Stimulated activated effector memory CD8-positive, alpha-beta T cell treated with anti-CD3 and anti-CD28 coated beads, Interleukin-12 subunit alpha, Interleukin-12 subunit beta, amount 100 ng/mL, for 72 hours (primary cell): Measurements from ENCODE around the gene ALDH2.

ENCODE experiments used
- ATAC-seq: fragments of 150-1000 bp; cut with Tn5 transposase; 2 replicates; pipeline ENCODE4 v1.10.0; 2021
- DNase-seq, 2 donors: peaks; one replicate each; pipeline ENCODE4 v3.0.0; 2021 to 2022; ENCODE audit warnings: low spot score in 2 of 2
- H3K27ac Mint-ChIP-seq: one replicate; pipeline ENCODE4 v1.8.0; 2022; ENCODE audit warnings: mild to moderate bottlenecking, mixed read lengths
- H3K36me3 Mint-ChIP-seq: one replicate; pipeline ENCODE4 v1.8.0; 2022; ENCODE audit warnings: mild to moderate bottlenecking, mixed read lengths
- H3K4me1 Mint-ChIP-seq: one replicate; pipeline ENCODE4 v1.8.0; 2022; ENCODE audit warnings: mixed read lengths
- H3K4me3 Mint-ChIP-seq: one replicate; pipeline ENCODE4 v1.8.0; 2022; ENCODE audit warnings: mild to moderate bottlenecking, mixed read lengths
- H3K9me3 Mint-ChIP-seq: one replicate; pipeline ENCODE4 v1.8.0; 2022; ENCODE audit warnings: mixed read lengths

The ALDH2 gene

DNA sequence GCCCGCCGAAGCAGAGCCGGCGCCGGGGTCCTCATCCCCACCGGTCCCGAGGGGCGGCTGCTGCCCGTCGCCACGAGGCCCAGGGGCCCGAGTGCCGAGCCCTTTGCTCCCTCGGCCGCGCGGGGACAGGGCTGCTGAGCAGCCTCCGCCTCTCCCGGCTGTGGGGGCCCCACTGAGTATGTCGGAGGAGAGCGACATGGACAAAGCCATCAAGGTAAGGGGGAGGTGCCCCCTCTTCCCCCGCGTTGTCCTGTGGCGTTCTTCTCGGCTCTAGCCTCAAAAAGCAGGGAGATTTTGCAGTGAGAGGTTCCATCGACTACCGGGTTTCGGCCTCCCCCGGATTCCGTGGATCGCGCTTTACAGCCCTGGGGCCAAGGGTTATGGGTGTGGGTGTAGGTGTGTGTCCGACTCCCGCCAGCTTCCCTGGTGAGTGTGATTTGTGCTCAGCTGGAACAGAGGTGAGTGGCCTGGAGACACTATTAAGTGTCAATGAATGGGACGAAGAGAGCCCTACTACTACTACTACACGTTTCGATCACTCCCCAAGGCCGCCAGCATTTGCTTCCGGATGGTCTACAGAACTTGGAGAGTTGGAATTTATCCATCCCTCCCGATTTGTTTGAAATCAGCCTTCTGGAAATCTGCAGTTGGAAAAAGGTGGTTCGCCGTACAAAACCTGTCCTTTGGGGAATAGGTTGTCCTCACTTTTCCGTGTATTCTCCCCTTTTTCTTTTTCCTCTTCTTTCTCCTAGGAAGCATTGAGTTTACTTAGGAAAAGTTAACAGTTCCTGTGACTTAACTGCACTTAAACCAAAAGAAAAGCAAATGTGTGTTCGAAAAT is 76.0 kb downstream of the ALDH2 start:
- DNase-seq (peak in 1 of 2 donors; percentile 74), ATAC-seq (peak; percentile 43)
- Mint-ChIP-seq H3K9me3 (no peaks in the 10 kb centered on the region), H3K27ac (peak overlapping the region; percentile 98), H3K36me3 (peaks cover 70% of the 10 kb centered on the region), H3K4me3 (peak overlapping the region; percentile 81), H3K4me1 (peaks cover 45% of the 10 kb centered on the region)

DNA sequence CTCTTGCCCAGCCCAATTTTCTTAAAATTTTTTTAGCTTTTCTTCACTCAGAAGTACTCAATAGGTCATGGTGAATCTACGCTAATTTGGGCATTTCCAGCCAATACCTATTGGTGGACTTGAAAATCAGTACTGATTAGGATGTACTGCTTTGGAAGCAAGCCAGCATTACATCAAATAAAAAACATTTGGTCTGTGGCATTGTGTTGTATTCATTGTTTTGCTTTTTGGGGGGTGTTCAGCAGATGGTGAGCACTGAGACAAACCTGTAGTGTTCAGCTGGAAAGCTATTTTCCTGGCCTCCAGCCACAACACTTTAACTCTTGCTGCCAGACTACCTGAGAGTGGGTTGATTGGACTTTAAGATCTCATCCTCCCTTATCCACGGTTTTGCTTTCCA is 79.3 kb downstream of the ALDH2 start:
- no peak for DNase-seq
- Mint-ChIP-seq H3K27ac (no peak overlapping the region), H3K4me3 (no peak overlapping the region), H3K36me3 (peaks cover 77% of the 10 kb centered on the region), H3K9me3 (no peaks in the 10 kb centered on the region), H3K4me1 (peaks cover 33% of the 10 kb centered on the region)
- no peak for ATAC-seq

DNA sequence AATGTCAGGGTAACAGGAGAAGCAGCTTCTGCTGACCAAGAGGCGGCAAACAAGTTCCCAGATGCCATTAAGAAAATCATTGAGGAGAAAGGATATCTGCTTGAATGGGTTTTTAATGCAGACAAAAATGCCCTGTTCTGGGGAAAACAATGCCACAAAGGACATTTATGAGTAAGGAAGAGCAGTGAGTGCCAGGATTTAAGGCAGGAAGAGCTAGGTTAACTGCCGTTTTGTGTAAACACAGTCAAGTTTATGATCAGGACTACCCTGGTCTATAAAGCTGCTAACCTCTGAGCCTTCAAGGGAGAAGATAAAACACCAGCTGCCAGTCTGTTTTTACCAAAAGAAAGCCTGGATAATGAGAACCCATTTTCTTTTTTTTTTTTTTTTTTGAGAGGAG is 83.8 kb downstream of the ALDH2 start:
- no peak for ATAC-seq
- Mint-ChIP-seq H3K36me3 (peaks cover 61% of the 10 kb centered on the region), H3K4me3 (no peak overlapping the region), H3K27ac (no peak overlapping the region), H3K4me1 (peaks cover 25% of the 10 kb centered on the region), H3K9me3 (no peaks in the 10 kb centered on the region)
- DNase-seq, result no peak

DNA sequence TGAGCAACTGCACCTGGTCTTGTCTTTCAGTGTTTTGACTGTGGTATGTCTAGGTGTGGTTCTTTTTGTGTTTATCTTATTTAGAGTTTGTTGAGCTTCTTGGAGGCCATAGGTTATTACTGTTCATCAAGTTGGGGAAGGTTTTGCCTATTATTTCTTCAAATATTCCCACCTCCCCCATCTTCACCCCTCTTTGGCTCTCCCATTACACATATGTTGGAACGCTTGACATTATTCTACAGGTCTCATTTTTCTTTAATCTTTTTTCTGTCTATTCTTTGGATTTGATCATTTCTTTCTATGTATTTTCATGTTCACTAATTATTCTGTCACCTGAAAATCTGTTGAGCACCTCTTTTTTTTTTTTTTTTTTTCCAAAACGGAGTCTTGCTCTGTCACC is 91.5 kb downstream of the ALDH2 start:
- H3K9me3 Mint-ChIP-seq, result no peaks in the 10 kb centered on the region
- peak overlapping the region; percentile 7 for H3K27ac Mint-ChIP-seq
- DNase-seq, result no peak
- no peak for ATAC-seq
- H3K4me3 Mint-ChIP-seq, result no peak overlapping the region
- peaks cover 24% of the 10 kb centered on the region for H3K4me1 Mint-ChIP-seq
- H3K36me3 Mint-ChIP-seq, result peaks cover 41% of the 10 kb centered on the region

DNA sequence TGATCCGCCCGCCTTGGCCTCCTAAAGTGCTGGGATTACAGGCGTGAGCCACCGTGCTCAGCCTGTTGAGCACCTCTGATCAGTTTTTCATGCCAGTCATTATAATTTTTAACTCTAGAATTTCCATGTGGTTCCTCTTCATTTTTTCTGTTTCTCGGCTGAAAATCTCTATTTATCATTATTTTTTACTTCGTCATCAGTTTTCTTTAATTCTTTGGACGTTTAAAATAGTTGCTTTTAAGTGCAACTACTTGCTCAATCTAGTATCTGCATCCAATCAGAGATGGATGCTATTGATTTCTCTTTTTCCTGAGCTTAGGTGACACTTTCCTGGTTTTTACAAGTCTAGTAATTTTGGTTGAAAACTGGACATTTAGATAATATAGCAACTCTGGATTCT is 92.0 kb downstream of the ALDH2 start:
- peaks cover 45% of the 10 kb centered on the region for H3K36me3 Mint-ChIP-seq
- no peak overlapping the region for H3K27ac Mint-ChIP-seq
- no peaks in the 10 kb centered on the region for H3K9me3 Mint-ChIP-seq
- no peak for DNase-seq
- peaks cover 24% of the 10 kb centered on the region for H3K4me1 Mint-ChIP-seq
- H3K4me3 Mint-ChIP-seq, result no peak overlapping the region
- ATAC-seq, result no peak

DNA sequence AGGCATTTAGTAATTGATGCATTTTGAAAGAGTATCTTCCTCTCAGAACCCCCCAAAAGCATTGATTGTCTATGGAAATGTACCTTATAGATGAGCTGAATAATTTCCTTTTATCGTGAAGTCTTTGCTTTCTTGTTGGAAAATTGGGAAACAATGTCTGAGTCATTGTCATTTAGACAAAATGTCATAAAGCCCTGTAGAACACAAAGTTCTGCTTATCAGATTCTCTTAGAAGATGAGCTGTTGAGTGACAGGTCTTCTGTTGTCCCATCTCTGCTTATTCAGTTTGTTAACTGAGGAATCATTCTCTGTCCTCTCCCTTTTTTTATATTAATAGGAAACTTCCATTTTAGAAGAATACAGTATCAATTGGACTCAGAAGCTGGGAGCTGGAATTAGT is 98.2 kb downstream of the ALDH2 start:
- DNase-seq, result no peak
- Mint-ChIP-seq H3K36me3 (peaks cover 65% of the 10 kb centered on the region), H3K4me1 (no peaks in the 10 kb centered on the region), H3K4me3 (no peak overlapping the region), H3K9me3 (no peaks in the 10 kb centered on the region), H3K27ac (no peak overlapping the region)
- ATAC-seq, result no peak
